ENCODE measurements around the gene PPT2. TPM values are rescaled to one million over a fixed set of nuclear protein-coding genes. Genes with fewer than 3 reads are reported as not detected.
"Not testable (repeated sequence)": the region's sequence is repeated elsewhere in the genome, so short reads cannot be mapped to it uniquely, and the experiment has no call there.

Gene PPT2
- total RNA-seq, 4 donors from 2014 or later: 42.8 to 183 (median 72.2) TPM

GRCh38 chr6:32187009-32187709, 33.2 kb downstream of the PPT2 start:
- Histone ChIP-seq H3K4me1 (peaks cover 65% of the 10 kb centered on the region), H3K27me3 (no peaks in the 10 kb centered on the region), H3K4me3 (no peak overlapping the region), H3K36me3 (peaks cover 29% of the 10 kb centered on the region), H3K9me3 (no peaks in the 10 kb centered on the region), H3K27ac (peak overlapping the region; percentile 65)
- TF ChIP-seq EP300 (IDR thresholded peaks at IDR 0.05): no peak
- no peak for DNase-seq (ENCODE audit: low spot score in 2 of 2)
- WGBS: 68% methylated on average over 10 of the region's 12 CpGs

- WGBS: 94% methylated on average over 3 of the region's 18 CpGs
- H3K36me3 ChIP-seq: peaks cover 29% of the 10 kb centered on the region
- H3K27me3 ChIP-seq; DNase-seq (ENCODE audit: low spot score in 2 of 2); H3K9me3 ChIP-seq: not testable (repeated sequence)
- peak overlapping the region; percentile 89 for H3K27ac ChIP-seq
- H3K4me3 ChIP-seq: peak overlapping the region; percentile 61
- peaks cover 68% of the 10 kb centered on the region for H3K4me1 ChIP-seq
Measured at GRCh38 chr6:32187725-32188380, 33.9 kb downstream of the PPT2 start.

- TF ChIP-seq EP300 (IDR thresholded peaks at IDR 0.05): no peak
- TF ChIP-seq CTCF (IDR thresholded peaks at IDR 0.05): no peak
- no peak for TF ChIP-seq POLR2AphosphoS5 (IDR thresholded peaks at IDR 0.05)
- TF ChIP-seq POLR2A (IDR thresholded peaks at IDR 0.05): no peak
- DNase-seq (ENCODE audit: low spot score in 2 of 2): peak in 1 of 2 donors; percentile 79
- Histone ChIP-seq H3K27ac (peak overlapping the region; percentile 89), H3K27me3 (no peaks in the 10 kb centered on the region), H3K36me3 (peaks cover 23% of the 10 kb centered on the region), H3K4me1 (peaks cover 74% of the 10 kb centered on the region), H3K9me3 (no peaks in the 10 kb centered on the region), H3K4me3 (peak overlapping the region; percentile 61)
- WGBS: 10% methylated on average over 7 of the region's 13 CpGs
Measured at GRCh38 chr6:32188381-32189068, 34.6 kb downstream of the PPT2 start.

DNA sequence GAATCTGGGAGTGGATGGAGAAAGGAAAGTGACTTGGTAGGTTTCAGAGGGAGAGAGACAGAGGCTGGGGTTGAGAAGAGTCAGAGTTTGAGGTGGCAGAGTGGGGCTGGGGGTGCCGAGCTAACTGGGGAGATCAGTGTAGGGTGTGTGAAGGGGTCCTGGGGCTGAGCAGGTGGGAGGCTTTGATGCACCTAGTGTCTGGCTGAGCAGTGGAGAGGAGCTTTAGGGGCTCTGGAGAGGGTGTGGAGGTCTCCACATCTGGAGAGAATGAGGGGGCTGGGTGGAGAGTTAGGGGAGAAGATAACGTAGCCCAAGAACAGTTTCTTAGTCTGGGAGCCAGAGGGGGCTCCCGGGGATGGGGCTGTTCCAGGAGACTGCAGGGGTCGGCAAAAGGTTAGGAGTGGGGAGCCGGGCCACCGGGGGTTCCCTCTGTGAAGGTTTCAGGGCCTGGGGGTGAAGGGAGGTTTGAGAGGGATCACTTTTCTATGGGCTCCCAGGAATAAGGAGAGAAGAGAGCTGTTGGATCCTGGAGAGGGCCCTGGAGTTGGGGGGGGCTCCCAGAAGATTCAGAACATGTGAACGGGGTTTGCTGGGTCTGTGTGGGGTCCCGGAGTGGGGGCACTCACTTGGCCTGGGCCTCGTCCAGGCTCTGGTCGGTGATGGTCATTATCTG, 35.3 kb downstream of the PPT2 start:
- Histone ChIP-seq H3K27ac (peak overlapping the region; percentile 89), H3K4me3 (peak overlapping the region; percentile 61), H3K27me3 (no peaks in the 10 kb centered on the region), H3K9me3 (no peaks in the 10 kb centered on the region), H3K4me1 (peaks cover 75% of the 10 kb centered on the region), H3K36me3 (peaks cover 21% of the 10 kb centered on the region)
- peak in 1 of 2 donors; percentile 61 for DNase-seq (ENCODE audit: low spot score in 2 of 2)
- WGBS: 2% methylated on average over 6 of the region's 10 CpGs
- TF ChIP-seq POLR2A (IDR thresholded peaks at IDR 0.05) (no peak), EP300 (IDR thresholded peaks at IDR 0.05) (no peak), CTCF (IDR thresholded peaks at IDR 0.05) (no peak), POLR2AphosphoS5 (IDR thresholded peaks at IDR 0.05) (no peak)

- Histone ChIP-seq H3K4me1 (peaks cover 74% of the 10 kb centered on the region), H3K4me3 (peak overlapping the region; percentile 61), H3K36me3 (peaks cover 21% of the 10 kb centered on the region), H3K27me3 (no peaks in the 10 kb centered on the region), H3K27ac (peak overlapping the region; percentile 89), H3K9me3 (no peaks in the 10 kb centered on the region)
- no peak for TF ChIP-seq POLR2A (IDR thresholded peaks at IDR 0.05)
- TF ChIP-seq EP300 (IDR thresholded peaks at IDR 0.05): no peak
- TF ChIP-seq POLR2AphosphoS5 (IDR thresholded peaks at IDR 0.05): no peak
- TF ChIP-seq CTCF (IDR thresholded peaks at IDR 0.05): no peak
- DNase-seq (ENCODE audit: low spot score in 2 of 2): no peak
- no CpG with 5 or more reads among the region's 23 CpGs for WGBS
Measured at GRCh38 chr6:32189742-32190053, 35.8 kb downstream of the PPT2 start.

Measured in suprapubic skin (tissue), 4 donors.